ENCODE data around the gene SLC10A3.
A peak's percentile ranks its signal among the peaks of the same experiment; 100 is the strongest.

SLC10A3 gene

DNA sequence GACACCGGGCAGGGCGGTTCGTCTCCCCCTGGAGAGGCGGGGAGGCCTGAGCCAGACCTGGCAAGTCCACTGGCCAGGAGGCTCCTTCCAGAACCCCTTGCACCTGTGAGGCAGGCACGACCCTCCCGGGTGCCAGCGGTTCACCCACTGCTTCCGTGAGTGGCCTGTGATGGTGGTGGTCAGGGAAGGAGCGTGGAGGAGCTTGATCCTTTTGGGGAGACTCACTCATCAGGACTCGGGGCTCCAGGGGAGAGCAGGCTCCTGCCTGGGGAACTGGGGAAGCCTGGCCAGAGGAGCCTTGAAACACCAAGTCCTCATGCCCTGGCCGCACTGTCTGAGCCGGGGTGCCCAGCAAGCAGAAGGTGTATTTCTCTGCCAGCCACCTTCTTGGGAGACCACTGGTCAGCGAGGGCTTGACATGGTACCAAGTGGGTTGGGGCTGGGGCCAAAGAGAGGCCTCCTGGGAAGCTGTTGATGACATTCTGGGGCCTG is 45.6 kb downstream of the SLC10A3 start:
- TF ChIP-seq, protein P1, sequence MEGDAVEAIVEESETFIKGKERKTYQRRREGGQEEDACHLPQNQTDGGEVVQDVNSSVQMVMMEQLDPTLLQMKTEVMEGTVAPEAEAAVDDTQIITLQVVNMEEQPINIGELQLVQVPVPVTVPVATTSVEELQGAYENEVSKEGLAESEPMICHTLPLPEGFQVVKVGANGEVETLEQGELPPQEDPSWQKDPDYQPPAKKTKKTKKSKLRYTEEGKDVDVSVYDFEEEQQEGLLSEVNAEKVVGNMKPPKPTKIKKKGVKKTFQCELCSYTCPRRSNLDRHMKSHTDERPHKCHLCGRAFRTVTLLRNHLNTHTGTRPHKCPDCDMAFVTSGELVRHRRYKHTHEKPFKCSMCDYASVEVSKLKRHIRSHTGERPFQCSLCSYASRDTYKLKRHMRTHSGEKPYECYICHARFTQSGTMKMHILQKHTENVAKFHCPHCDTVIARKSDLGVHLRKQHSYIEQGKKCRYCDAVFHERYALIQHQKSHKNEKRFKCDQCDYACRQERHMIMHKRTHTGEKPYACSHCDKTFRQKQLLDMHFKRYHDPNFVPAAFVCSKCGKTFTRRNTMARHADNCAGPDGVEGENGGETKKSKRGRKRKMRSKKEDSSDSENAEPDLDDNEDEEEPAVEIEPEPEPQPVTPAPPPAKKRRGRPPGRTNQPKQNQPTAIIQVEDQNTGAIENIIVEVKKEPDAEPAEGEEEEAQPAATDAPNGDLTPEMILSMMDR (IDR thresholded peaks at IDR 0.05; ENCODE audit: low read length, missing control alignments), result no peak
- DNase-seq (ENCODE audit: low read depth), result no peak
- H3K4me3 ChIP-seq (replicated peaks; ENCODE audit: low read depth, low read length), result peak overlapping the region; percentile 63

DNA sequence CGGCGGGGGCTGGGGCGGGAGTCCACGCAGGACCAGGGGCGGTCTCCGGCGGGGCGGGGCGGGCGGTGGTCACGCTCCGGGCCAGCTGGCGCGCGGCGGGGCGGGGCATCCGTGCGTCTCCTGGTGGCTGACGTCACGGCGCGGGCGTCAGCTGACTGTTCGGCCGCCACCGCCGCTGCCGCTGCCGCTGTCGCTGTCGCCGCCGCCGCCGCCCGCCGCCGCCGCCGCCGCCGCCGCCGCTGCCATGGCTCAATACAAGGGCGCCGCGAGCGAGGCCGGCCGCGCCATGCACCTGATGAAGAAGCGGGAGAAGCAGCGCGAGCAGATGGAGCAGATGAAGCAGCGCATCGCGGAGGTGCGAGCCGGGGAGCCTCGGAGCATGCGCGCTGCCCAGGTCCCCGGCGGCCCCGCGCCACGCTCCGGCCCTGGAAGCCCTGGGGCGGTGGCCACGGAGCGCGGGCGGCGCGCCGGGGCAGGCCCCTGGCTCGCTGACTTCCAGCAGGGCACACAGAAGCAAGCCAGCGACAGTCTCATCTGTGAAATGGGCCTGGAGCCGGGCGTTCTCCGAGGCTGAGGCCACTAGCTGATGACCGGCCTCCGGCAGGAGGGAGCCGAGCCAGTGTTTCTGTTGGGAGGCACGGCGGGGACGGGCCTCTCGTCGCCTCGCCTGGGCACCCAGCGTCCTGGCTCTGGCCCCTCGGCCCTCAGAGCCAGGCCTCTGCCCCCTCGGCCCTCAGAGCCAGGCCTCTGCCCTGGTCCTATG is 46.3 kb downstream of the SLC10A3 start, which contains the start of gene FAM50A:
Gene FAM50A (plus strand): TSS at position 150 of the 763 bp plus-strand sequence. CDS start 95 bp downstream, at position 245.
- TF ChIP-seq, protein P1 (IDR thresholded peaks at IDR 0.05; ENCODE audit: low read length, missing control alignments), result no peak
- H3K4me3 ChIP-seq (replicated peaks; ENCODE audit: low read depth, low read length), result peak within 1 kb of the TSS; percentile 63
- DNase-seq (ENCODE audit: low read depth), result peak; percentile 53

- DNase-seq (ENCODE audit: low read depth), result no peak
- TF ChIP-seq, protein P1 (IDR thresholded peaks at IDR 0.05; ENCODE audit: low read length, missing control alignments), result no peak
- peak overlapping the region; percentile 36 for H3K4me3 ChIP-seq (replicated peaks; ENCODE audit: low read depth, low read length)
Measured at GRCh38 chrX:154443479-154443910, 46.9 kb downstream of the SLC10A3 start.

DNA sequence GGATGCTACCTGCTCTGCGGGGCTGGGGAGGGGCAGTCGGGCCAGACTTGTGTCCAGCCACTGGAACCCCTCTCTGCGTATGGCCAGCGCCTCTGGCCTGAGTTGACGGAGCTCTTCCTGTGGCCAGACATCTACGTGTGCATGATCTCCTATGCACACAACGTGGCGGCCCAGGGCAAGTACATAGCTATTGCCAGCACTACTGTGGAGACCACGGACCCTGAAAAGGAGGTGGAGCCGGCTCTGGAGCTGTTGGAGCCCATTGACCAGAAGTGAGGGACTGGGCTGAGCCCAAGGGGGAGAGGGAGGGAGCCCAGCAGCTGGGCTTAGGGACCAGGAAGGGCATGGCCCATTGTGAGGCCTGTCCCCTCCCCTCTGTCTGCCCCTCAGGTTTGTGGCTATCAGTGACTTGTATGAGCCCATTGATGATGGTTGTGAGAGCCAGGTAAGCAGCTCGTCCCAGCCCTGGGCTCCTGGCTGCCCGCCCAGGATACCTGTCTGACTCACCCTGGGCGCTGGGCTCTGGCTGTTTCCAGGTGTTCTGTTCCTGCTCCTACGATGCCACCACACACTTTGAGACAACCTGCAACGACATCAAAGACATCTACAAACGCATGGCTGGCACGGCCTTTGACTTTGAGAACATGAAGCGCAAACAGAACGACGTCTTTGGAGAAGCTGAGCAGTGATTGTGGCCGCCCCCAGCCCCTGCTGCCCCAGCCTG is 48.3 kb downstream of the SLC10A3 start:
- DNase-seq (ENCODE audit: low read depth), result no peak
- H3K4me3 ChIP-seq (replicated peaks; ENCODE audit: low read depth, low read length), result no peak overlapping the region
- TF ChIP-seq, protein P1 (IDR thresholded peaks at IDR 0.05; ENCODE audit: low read length, missing control alignments), result no peak

DNA sequence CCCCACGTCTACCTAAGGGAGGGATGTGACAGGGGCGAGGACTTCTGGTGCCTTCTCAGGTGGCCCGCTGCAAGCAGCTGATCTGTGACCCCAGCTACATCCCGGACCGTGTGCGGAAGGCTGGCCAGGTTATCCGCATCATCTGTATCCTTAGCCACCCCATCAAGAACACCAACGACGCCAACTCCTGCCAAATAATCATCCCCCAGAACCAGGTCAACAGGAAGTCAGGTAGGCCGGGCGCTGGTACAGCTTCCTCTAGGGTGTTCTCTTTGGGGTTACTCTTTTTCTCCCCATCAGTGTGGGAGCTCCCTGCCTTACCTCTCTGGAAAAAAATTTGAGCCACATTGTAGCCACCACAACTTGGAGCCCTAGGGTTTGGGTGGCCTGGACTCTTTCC is 48.9 kb downstream of the SLC10A3 start:
- TF ChIP-seq, protein P1 (IDR thresholded peaks at IDR 0.05; ENCODE audit: low read length, missing control alignments), result no peak
- no peak overlapping the region for H3K4me3 ChIP-seq (replicated peaks; ENCODE audit: low read depth, low read length)
- no peak for DNase-seq (ENCODE audit: low read depth)

DNA sequence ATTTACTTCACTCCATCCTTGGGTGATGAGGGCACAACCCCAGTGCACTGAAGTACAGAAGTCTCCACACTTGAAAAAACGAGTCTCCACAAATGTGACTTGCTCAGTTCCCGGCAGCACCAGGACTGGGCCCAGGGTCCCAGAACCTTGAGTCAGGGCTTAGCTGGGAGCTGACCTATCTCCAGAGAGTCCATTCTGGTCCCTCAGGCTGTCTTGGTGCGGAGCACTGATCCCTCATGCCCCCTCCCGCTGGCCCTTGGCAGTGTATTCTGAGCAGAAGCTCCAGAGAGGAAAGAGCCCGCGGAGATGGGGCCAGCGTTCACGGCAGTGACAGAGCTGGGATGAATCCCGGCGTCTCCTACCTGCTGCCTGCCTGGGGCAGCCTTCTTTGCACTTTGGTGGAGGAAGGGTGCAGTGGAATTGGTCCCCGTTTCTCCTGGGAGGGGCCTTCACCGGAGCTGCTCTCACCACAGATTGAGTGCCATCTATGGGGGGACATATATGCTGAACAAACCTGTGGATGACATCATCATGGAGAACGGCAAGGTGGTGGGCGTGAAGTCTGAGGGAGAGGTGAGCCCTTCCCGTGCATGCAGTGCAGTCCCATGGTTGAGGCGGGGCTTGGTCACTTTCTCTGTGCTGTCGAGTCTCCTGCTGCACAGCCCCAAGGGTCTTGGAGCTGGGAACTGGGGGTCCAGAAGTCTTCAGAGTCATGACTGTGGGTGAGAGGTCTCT is 49.6 kb downstream of the SLC10A3 start:
- DNase-seq (ENCODE audit: low read depth), result no peak
- TF ChIP-seq, protein P1 (IDR thresholded peaks at IDR 0.05; ENCODE audit: low read length, missing control alignments), result no peak
- no peak overlapping the region for H3K4me3 ChIP-seq (replicated peaks; ENCODE audit: low read depth, low read length)
